8988T (cell line): ENCODE measurements around the gene KRT222.

Experiments
- DNase-seq: peaks from one replicate; pipeline ENCODE4 v3.0.0; 2011

Gene KRT222

GRCh38 chr17:40664582-40665333, at the start of gene KRT222:
Gene KRT222, minus strand, starts transcription at chr17:40665177. Its CDS starts 78 bp downstream, at chr17:40665099.
- no peak for DNase-seq

GRCh38 chr17:40714473-40714872, 49.5 kb upstream of the KRT222 start:
- no peak for DNase-seq

GRCh38 chr17:40707745-40708144, 42.8 kb upstream of the KRT222 start:
- no peak for DNase-seq

GRCh38 chr17:40705584-40705983, 40.6 kb upstream of the KRT222 start:
- DNase-seq: no peak

- DNase-seq: no peak
Observed at GRCh38 chr17:40703652-40704051, 38.7 kb upstream of the KRT222 start, which contains the start of gene KRT24. Gene KRT24, minus strand, starts transcription at chr17:40703752. Its CDS starts 59 bp downstream, at chr17:40703693.

GRCh38 chr17:40702271-40702670, 37.3 kb upstream of the KRT222 start:
- DNase-seq: no peak

- no peak for DNase-seq
Observed at GRCh38 chr17:40699853-40700252, 34.9 kb upstream of the KRT222 start.

- no peak for DNase-seq
Observed at GRCh38 chr17:40699371-40699770, 34.4 kb upstream of the KRT222 start.

- DNase-seq: no peak
Observed at GRCh38 chr17:40697297-40697696, 32.3 kb upstream of the KRT222 start.

- no peak for DNase-seq
Observed at GRCh38 chr17:40696651-40697072, 31.7 kb upstream of the KRT222 start.

- DNase-seq: no peak
Observed at GRCh38 chr17:40695874-40696472, 31.0 kb upstream of the KRT222 start.

- DNase-seq: no peak
Observed at GRCh38 chr17:40694584-40694983, 29.6 kb upstream of the KRT222 start.

- no peak for DNase-seq
Observed at GRCh38 chr17:40687106-40687505, 22.1 kb upstream of the KRT222 start.

GRCh38 chr17:40686192-40686591, 21.2 kb upstream of the KRT222 start:
- DNase-seq: no peak

GRCh38 chr17:40680998-40681397, 16.0 kb upstream of the KRT222 start:
- DNase-seq: no peak

GRCh38 chr17:40679523-40679907, 14.5 kb upstream of the KRT222 start:
- no peak for DNase-seq

- no peak for DNase-seq
Observed at GRCh38 chr17:40678902-40679522, 14.0 kb upstream of the KRT222 start.

- DNase-seq: no peak
Observed at GRCh38 chr17:40675905-40676304, 10.9 kb upstream of the KRT222 start.

GRCh38 chr17:40672654-40673053, 7.7 kb upstream of the KRT222 start:
- no peak for DNase-seq

- no peak for DNase-seq
Observed at GRCh38 chr17:40671282-40671681, 6.3 kb upstream of the KRT222 start.

- DNase-seq: no peak
Observed at GRCh38 chr17:40666331-40666730, 1.4 kb upstream of the KRT222 start.

- DNase-seq: no peak
Observed at GRCh38 chr17:40663252-40663651, 1.7 kb downstream of the KRT222 start.

- DNase-seq: no peak
Observed at GRCh38 chr17:40659911-40660310, 5.1 kb downstream of the KRT222 start.

GRCh38 chr17:40658396-40658795, 6.6 kb downstream of the KRT222 start:
- DNase-seq: no peak
